GM23248 (cell line): ENCODE measurements around the gene IRGM. TPM values are rescaled to one million over a fixed set of nuclear protein-coding genes. Genes with fewer than 3 reads are reported as not detected.
"Not testable (repeated sequence)": the region's sequence is repeated elsewhere in the genome, so short reads cannot be mapped to it uniquely, and the experiment has no call there.

Experiments
- DNase-seq: peaks from one replicate; pipeline ENCODE4 v3.0.0-alpha.2; 2015
- H2AFZ ChIP-seq: fragments of 200-600 bp; sonication (generic); 2 replicates; pipeline ENCODE4 v1.6.1; 2016; ENCODE audit warnings: antibody characterized with exemption
- H3F3A ChIP-seq: fragments of 200-600 bp; sonication (generic); 2 replicates; pipeline ENCODE4 v1.6.1; 2016; ENCODE audit warnings: mild to moderate bottlenecking, antibody characterized with exemption, mixed run types; ENCODE audit not compliant: insufficient read depth
- H3K27ac ChIP-seq: fragments of 200-600 bp; sonication (generic); 2 replicates; pipeline ENCODE4 v1.5.1; 2016; ENCODE audit warnings: mild to moderate bottlenecking
- H3K27me3 ChIP-seq: fragments of 200-600 bp; sonication (generic); replicated peaks from 2 replicates; pipeline ENCODE4 v1.6.1; 2016; ENCODE audit warnings: mild to moderate bottlenecking; ENCODE audit not compliant: insufficient read depth
- H3K36me3 ChIP-seq: fragments of 200-600 bp; sonication (generic); 2 replicates; pipeline ENCODE4 v1.6.1; 2016; ENCODE audit warnings: low read depth, mild to moderate bottlenecking
- H3K4me1 ChIP-seq: fragments of 200-600 bp; sonication (generic); 2 replicates; pipeline ENCODE4 v1.6.1; 2016; ENCODE audit warnings: mild to moderate bottlenecking; ENCODE audit not compliant: insufficient read depth
- H3K4me2 ChIP-seq: fragments of 200-600 bp; sonication (generic); one replicate; pipeline ENCODE4 v1.6.1; 2016; ENCODE audit warnings: mild to moderate bottlenecking; ENCODE audit not compliant: unreplicated experiment
- H3K4me3 ChIP-seq: fragments of 200-600 bp; sonication (generic); 2 replicates; pipeline ENCODE4 v1.5.1; 2016; ENCODE audit warnings: mild to moderate bottlenecking
- H3K79me2 ChIP-seq: fragments of 200-600 bp; sonication (generic); 2 replicates; pipeline ENCODE4 v1.6.1; 2016; ENCODE audit warnings: mild to moderate bottlenecking; ENCODE audit not compliant: insufficient read depth
- H3K9ac ChIP-seq: fragments of 200-600 bp; sonication (generic); 2 replicates; pipeline ENCODE4 v1.6.1; 2016; ENCODE audit warnings: mild to moderate bottlenecking
- H3K9me2 ChIP-seq: fragments of 200-600 bp; sonication (generic); 2 replicates; pipeline ENCODE4 v1.6.1; 2016; ENCODE audit warnings: mixed run types, mild to moderate bottlenecking, moderate library complexity; ENCODE audit not compliant: insufficient read depth
- H3K9me3 ChIP-seq: fragments of 200-600 bp; sonication (generic); one replicate; pipeline ENCODE4 v1.6.1; 2017; ENCODE audit warnings: low read depth
- H4K20me1 ChIP-seq: fragments of 200-600 bp; sonication (generic); 2 replicates; pipeline ENCODE4 v1.6.0; 2016; ENCODE audit not compliant: insufficient read depth
- EZH2 ChIP-seq: fragments of 200-600 bp; sonication (generic); IDR thresholded peaks from 2 replicates; pipeline ENCODE4 v1.6.1; 2018; ENCODE audit warnings: antibody characterized with exemption, mild to moderate bottlenecking; ENCODE audit not compliant: insufficient read depth, poor library complexity, severe bottlenecking
- EZH2phosphoT487 ChIP-seq: fragments of 200-600 bp; sonication (generic); IDR thresholded peaks from 2 replicates; pipeline ENCODE4 v1.6.1; 2018; ENCODE audit warnings: antibody characterized with exemption, moderate library complexity, mild to moderate bottlenecking, low read depth; ENCODE audit not compliant: insufficient read depth
- WGBS, 2 experiments: methylation state at CpG; one replicate each; pipeline ENCODE4 v1.1.6; 2015 to 2017; ENCODE audit warnings: low lambda C conversion rate in 2 of 2, low coverage in 1 of 2; ENCODE audit errors: missing lambda C conversion rate in 2 of 2; 5-methylcytosine and 5-hydroxymethylcytosine counted together
- in situ Hi-C: fragments of 300-500 bp; cut with MboI; formaldehyde crosslinking; loops from 2 replicates; pipeline ENCODE4 v1.15.0; 2020
- polyA plus RNA-seq: library from polyadenylated mRNA; unstranded; fragments of >200 nt; fragmentation: Nextera tagmentation; extraction: Ambion mirVana; gene quantifications from 2 replicates; pipeline ENCODE4 v1.2.1, GENCODE V29; 2016
- total RNA-seq: library from RNA; depleted of rRNA; stranded (reverse); fragments of >200 nt; shearing (Covaris generic); gene quantifications from 2 replicates; pipeline ENCODE4 v1.2.3, GENCODE V29; 2014; rRNA removed

Gene IRGM
- total RNA-seq, result not detected in 2 replicates
- polyA plus RNA-seq, result not detected in 2 replicates

GRCh38 chr5:150846308-150846653 lies at the start of gene IRGM:
Gene IRGM (plus strand): TSS chr5:150846521. CDS start chr5:150848124, 1,603 bp downstream.
- not testable (repeated sequence) for H4K20me1 ChIP-seq, H3K9me3 ChIP-seq, H3K27me3 ChIP-seq, H3K9me2 ChIP-seq, H2AFZ ChIP-seq, H3K36me3 ChIP-seq, H3F3A ChIP-seq, H3K9ac ChIP-seq, DNase-seq, H3K79me2 ChIP-seq, H3K4me1 ChIP-seq, H3K4me3 ChIP-seq, H3K4me2 ChIP-seq, H3K27ac ChIP-seq
- in situ Hi-C loops, result loop anchor here (10.0 kb wide), 1 partner anchor 281 kb away; no protein-coding TSS in a partner anchor
- WGBS, 2 experiments, result 78 to 82% methylated on average over 3 of the region's 3 CpGs

- H2AFZ ChIP-seq, result no peak overlapping the region
- no peaks in the 10 kb centered on the region for H3K9me3 ChIP-seq
- in situ Hi-C loops, result no loop called here
- 100% methylated on average over 2 of the region's 2 CpGs for WGBS, 2 experiments
- no peak for DNase-seq
- H3K27me3 ChIP-seq, result no peaks in the 10 kb centered on the region
- peaks cover 46% of the 10 kb centered on the region for H3K79me2 ChIP-seq
- no peak overlapping the region for H3K9ac ChIP-seq
- H3K36me3 ChIP-seq, result peaks cover 23% of the 10 kb centered on the region
- H3K4me2 ChIP-seq, result no peak overlapping the region
- peaks cover 56% of the 10 kb centered on the region for H3F3A ChIP-seq
- TF ChIP-seq EZH2 (no peak), EZH2phosphoT487 (no peak)
- H3K4me1 ChIP-seq, result peaks cover 12% of the 10 kb centered on the region
- no peak overlapping the region for H3K27ac ChIP-seq
- no peak overlapping the region for H3K4me3 ChIP-seq
- no peaks in the 10 kb centered on the region for H4K20me1 ChIP-seq
- no peaks in the 10 kb centered on the region for H3K9me2 ChIP-seq
Observed at GRCh38 chr5:150797384-150797783, 48.9 kb upstream of the IRGM start.

GRCh38 chr5:150801117-150801927 lies 45.0 kb upstream of the IRGM start:
- WGBS, 2 experiments, result 3% methylated on average over 15 of the region's 15 CpGs

GRCh38 chr5:150804388-150804787 lies 41.9 kb upstream of the IRGM start:
- Histone ChIP-seq H3K9ac (no peak overlapping the region), H3K9me3 (no peaks in the 10 kb centered on the region), H3K27me3 (no peaks in the 10 kb centered on the region), H3K9me2 (no peaks in the 10 kb centered on the region), H3K27ac (no peak overlapping the region), H3K4me3 (no peak overlapping the region), H3K4me2 (no peak overlapping the region), H3K79me2 (no peaks in the 10 kb centered on the region), H3K4me1 (peaks cover 9% of the 10 kb centered on the region; the same call in 1 of the 2 replicates), H3F3A (peaks cover 20% of the 10 kb centered on the region), H4K20me1 (no peaks in the 10 kb centered on the region), H3K36me3 (no peaks in the 10 kb centered on the region), H2AFZ (no peak overlapping the region)
- in situ Hi-C loops, result no loop called here
- TF ChIP-seq EZH2phosphoT487 (no peak), EZH2 (no peak)
- DNase-seq, result no peak
- WGBS, 2 experiments, result 87 to 91% methylated on average over 6 of the region's 6 CpGs

More at GRCh38 chr5:150801117-150801927, 45.0 kb upstream of the IRGM start:
- Histone ChIP-seq H3K27ac (peak overlapping the region; percentile 57), H4K20me1 (no peaks in the 10 kb centered on the region), H3K27me3 (no peaks in the 10 kb centered on the region), H3K4me2 (peak overlapping the region; percentile 93), H3K4me3 (peak overlapping the region; percentile 68), H3K4me1 (peaks cover 9% of the 10 kb centered on the region; the same call in 1 of the 2 replicates), H3K79me2 (peaks cover 7% of the 10 kb centered on the region), H2AFZ (peak overlapping the region; percentile 97), H3K36me3 (peaks cover 17% of the 10 kb centered on the region), H3F3A (peaks cover 38% of the 10 kb centered on the region), H3K9me2 (no peaks in the 10 kb centered on the region), H3K9me3 (no peaks in the 10 kb centered on the region), H3K9ac (peak overlapping the region; percentile 64)
- TF ChIP-seq EZH2 (no peak), EZH2phosphoT487 (no peak)
- peak; percentile 85 for DNase-seq
- in situ Hi-C loops, result no loop called here
